T1000 (cell line): ENCODE measurements around the gene ZNF12.
"Not testable (repeated sequence)": the region's sequence is repeated elsewhere in the genome, so short reads cannot be mapped to it uniquely, and the experiment has no call there.

Experiments used
- DNase-seq: peaks from one replicate; lab custom pipeline; 2025; ENCODE audit warnings: mixed read lengths; lab: John Stamatoyannopoulos, UW

Gene ZNF12

DNA sequence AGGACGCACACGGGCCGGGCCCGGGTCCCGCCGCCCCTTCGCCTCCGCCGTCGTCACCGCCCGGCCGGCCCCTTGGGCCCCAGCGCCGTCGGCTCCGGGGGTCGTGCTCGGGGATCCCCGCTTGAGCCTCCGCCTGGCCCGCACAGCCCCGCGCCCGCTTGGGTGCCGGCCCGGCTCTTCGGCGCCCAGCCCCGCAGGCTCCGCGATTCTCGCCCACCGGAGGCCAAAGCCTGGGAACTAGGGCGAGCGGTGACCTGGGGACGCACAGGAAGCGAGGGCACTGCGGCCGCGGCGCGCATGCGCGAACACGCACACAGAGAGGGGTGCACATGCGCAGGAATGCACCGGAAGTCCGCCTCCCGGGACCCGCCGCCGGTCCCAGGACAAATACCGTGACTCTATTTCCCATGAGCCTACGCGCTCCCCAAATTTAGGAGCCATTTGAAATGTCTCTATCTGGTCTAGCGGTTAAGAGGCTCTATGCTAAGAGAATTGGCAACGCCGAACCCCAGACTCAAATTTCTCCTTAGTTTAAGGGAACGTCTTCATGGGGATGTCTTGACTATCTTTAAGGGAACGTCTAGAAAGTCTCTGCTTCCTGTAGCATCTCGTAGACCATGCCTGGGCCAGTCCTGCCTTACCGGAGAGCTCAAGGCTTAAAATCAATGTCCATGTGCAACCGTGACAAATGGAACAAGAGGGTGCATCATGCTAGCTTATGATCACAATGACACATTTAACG, at the start of gene ZNF12:
Gene ZNF12 (minus strand): TSS at position 282 of the 742 bp plus-strand sequence. CDS start 1,774 bp downstream, outside the sequence.
- peak; percentile 88 for DNase-seq

DNA sequence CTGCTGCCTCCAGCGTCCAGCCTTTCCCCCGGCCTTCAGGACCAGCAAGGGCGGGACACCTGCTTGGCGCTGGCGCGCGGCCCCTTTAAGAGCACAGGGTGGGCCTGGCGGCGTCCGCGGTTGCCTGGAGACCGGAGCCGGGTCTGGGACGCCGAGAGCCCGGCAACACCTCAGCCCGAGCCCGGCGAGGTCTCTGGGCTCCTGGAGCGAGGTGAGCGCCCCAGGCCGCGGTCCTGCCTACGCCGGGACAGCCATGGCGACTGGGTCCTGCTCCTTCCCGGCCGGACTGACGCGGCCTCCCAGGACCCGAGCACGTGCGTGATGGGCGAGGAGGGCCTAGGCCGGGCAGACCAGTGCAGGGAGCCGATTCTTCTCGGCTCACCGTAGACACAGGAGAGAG, 47.2 kb upstream of the ZNF12 start, which contains the start of gene RSPH10B2:
Gene RSPH10B2 (plus strand): TSS at position 140 of the 400 bp plus-strand sequence. CDS start 3,575 bp downstream, outside the sequence.
- not testable (repeated sequence) for DNase-seq

DNA sequence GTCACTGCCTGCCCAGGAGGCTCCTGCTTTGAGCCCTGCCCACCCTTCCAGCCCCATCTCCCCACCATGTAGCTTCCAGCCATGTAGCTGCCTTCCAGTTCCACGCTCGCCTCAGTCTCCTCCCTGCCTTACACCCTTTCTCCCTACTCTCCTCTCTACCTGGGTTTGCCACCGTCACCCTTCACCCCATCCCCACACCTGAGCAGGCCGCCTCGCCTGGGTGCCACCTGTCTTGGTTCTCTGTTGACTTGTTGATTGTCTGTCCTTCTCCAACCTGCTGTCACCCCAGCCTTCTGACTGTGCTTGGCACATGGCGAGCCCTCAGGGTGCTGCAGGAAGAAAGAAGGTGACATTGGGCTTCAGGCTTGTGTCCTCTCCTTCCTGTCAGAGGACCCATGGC, 43.4 kb upstream of the ZNF12 start:
- DNase-seq: not testable (repeated sequence)

DNA sequence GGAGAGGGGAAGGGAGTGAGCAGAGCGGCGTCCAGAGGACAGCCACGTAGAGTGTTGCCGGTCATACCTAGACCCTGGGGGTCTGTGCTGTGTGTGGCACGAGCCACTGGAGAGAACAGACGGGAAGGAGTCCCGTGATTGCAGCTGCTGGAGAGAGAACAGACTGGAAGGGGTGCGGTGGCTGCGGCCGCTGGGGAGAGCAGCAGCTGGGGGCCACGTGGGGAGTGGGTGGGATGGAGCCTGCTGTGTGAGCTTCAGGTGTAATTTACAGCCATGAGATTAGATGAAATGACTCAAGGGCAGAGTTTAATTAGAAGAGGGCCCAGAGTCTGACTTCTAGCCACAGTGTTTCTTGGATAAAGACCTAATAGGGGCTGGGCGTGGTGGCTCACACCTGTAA, 42.6 kb upstream of the ZNF12 start:
- DNase-seq: not testable (repeated sequence)

DNA sequence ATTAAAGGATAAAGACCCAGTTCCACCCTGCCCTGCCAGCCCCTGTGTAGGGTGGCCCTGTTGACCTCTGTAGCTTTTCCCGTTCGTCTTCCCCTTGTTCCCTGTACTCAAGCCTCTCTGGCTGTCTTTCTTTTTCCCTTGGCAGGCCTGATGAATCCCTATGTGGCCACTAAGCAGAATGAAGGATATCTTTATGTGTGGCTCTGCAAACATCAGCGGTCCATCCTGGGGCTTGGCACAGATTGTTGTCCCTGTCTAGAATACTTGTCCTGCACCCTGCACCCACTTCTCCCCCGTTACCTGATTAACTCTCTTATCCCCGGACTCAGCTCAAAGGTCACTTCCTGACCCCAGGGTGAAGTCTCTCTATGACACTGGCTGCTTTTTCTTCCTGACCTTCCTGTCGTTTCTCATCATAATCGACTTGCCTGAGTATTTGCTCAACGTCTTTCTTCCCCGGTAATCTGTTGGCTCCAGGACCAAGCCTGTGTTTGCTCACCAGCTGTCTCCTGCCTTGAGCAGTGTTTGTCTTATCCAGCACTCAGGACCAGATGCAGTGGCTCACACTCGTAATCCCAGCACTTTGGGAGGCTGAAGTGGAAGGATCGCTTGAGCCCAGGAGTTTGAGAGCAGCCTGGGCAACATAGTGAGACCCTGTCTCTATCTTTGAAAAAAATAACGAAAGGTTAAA, 37.8 kb upstream of the ZNF12 start:
- not testable (repeated sequence) for DNase-seq

DNA sequence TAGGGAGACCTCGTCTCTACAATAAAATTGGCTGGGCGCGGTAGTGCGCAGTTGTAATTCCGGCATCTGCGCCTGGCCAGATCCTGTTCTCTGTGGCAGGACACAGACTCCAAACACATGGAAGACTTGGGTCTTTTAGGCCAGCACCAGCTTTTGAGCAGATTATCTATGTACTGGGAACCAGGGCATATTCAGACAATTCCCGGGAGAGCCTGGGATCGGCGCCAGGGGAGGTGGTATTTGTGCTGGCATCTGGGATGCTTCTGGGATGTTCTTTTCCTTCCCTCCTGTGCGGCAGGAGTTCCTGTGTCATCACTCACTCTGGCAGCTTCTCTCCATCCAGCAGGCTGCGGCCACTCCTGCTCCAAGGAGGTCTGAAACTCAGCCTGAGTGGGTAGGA, 31.7 kb upstream of the ZNF12 start:
- DNase-seq: not testable (repeated sequence)

DNA sequence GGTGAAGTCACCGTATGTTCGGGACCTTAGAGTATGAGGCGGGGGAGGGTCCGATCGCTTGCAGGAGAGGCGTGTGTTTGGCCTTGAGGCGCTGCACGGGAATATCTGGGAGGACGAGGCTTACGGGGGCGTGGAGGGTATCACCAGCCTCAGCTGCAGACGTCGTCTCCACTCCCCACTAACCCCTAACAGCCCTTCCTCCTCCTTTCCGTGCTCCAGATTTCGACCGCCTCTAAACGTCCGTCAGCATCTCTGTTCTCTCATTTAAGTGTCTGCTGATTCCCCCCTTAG, 23.5 kb upstream of the ZNF12 start:
- no peak for DNase-seq

DNA sequence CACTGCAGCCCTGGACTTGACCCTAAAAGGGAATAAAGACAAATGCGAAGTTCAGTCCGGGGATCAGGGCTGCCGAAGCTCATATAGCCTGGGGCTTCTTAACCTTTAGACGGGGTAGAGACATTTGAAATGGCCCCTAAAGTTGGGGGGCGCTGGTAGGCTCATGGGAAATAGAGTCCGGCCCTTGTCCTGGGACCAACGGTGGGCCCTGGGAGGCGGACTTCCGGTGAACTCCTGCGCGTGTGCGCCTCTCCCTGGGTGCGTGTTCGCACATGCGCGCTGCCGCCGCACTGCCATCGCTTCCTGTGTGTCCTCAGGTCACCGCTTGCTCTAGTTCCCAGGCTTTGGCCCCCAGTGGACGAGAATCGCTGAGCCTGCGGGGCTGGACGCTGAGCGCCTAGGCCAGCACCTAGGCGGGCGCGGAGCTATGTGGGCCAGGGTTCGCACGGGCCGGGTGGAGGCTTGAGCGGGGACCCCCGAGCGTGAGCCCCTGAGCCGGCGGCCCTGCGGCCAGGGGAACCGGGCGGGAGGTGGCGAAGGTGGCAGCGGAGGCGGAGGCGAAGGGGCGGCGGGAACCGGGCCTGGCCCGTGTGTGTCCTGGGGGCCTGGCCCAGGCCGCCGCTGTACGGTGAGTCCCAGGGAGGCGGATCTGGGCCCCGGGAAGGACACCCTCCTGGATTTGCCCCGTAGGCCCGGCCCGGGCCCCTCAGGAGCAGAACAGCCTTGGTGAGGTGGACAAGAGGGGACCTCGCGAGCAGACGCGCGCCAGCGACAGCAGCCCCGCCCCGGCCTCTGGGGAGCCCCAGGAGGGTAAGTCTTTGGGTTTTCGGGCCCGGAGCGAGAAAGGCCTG, 23.0 kb upstream of the ZNF12 start:
- DNase-seq: peak; percentile 83

DNA sequence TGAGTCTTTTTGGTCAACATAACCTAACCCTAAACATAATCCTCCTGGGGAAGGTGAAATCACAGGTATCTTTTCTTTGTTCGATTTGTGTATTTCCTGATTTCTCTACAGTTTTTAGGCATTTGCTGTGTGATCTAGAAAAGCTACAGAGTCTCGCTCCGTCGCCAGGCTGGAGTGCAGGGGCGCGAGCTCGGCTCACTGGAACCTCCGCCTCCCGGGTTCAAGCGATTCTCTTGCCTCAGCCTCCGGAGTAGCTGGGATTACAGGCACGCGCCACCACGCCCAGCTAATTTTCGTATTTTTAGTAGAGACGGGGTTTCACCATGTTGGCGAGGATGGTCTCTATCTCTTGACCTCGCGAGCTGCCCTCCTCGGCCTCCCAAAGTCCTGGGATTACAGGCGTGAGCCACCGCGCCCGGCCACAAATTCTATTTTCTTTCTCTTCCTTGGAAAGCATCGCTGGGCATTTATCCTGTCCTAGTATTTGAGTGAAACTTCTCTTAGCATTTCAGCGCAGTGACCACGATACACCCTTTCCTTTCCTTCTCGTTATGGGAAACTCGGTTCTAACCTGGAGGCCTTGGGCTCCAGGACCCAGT, 22.2 kb upstream of the ZNF12 start:
- DNase-seq: not testable (repeated sequence)

DNA sequence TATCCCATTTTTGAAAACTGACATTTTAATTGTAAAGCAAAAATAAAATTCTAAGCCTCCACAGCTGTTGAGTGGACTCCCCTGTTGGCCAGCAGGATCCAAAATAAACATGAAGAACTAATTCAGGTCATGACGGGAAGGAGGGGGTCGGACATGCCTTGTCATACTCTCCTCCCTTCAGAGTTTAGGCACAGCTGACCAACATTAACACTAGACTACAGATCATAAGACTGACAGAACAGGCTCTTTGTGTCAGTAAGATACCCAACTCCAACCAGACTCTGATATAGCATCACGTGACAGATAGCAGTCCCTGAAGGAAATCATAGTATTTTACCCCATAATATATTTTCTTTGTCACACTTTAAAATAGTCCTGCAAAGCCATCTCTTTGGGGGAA, 20.9 kb upstream of the ZNF12 start:
- no peak for DNase-seq

DNA sequence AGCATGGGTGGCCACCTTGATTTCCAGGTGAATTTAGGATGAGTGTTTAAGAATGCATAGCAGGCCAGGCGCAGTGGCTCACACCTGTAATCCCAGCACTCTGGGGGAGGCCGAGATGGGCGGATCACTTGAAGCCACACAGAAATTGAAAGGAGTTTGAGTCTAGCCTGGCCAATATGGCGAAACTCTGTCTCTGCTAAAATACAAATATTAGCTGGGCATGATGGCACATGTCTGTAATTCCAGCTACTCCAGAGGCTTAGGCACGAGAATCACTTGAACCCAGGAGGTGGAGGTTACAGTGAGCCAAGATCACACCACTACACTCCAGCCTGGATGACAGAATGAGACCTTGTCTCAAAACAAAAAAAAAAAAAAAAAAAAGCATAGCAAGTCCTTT, 19.6 kb upstream of the ZNF12 start:
- not testable (repeated sequence) for DNase-seq

DNA sequence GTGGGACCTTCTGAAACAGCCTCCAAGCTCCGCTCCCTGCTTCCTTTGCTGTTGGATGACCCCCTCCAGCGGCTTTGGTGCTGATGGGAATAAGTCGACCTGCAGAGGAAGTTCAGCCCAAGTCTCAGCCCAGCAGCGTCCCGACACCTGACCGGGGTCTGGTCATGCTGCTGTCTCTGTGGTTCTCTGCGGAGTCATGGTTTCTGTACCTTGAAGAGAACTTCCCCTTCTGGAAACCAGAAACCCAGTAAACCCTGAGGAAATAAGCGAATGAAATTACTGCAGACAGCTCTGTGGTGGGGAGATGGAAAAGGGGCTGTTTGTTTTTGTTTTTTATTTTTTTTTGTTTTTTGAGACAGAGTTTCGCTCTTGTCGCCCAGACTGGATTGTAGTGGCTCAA, 18.3 kb upstream of the ZNF12 start:
- no peak for DNase-seq

DNA sequence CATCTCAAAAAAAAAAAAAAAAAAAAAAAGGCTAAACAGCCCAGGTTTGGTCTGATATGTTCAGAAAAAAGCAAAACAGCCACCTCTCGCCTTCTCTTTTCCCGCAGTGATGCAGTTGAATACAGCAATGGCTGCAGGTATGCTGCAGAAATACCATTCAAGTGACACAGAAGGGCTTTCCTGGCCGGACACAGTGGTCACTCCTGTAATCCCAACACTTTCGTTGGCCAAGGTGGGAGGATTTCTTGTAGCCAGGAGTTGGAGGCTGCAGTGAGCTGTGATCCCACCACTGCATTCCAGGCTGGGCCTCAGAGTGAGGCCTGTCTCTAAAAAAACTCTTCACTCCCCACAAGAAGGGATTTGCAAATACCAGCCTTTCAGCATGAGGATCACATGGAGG, 17.6 kb upstream of the ZNF12 start:
- DNase-seq: not testable (repeated sequence)

DNA sequence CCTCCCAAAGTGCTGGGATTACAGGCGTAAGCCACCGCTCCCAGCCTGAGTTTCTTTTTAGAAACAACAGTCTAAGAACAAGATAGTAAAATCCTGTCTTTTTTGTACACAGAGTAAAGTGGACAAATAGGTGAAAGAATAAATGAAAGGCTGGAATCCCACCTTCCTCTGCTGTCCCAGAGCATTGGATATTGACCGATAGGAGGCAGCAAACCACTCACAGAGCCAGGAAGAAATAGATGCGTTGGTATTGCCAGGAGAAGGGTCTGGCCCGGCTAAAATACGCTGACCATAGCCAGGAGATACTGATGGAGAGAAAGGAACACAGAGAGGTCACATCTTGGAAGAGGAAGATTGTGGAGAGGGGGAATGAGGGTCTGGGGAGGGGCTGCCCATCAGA, 11.4 kb upstream of the ZNF12 start:
- no peak for DNase-seq

DNA sequence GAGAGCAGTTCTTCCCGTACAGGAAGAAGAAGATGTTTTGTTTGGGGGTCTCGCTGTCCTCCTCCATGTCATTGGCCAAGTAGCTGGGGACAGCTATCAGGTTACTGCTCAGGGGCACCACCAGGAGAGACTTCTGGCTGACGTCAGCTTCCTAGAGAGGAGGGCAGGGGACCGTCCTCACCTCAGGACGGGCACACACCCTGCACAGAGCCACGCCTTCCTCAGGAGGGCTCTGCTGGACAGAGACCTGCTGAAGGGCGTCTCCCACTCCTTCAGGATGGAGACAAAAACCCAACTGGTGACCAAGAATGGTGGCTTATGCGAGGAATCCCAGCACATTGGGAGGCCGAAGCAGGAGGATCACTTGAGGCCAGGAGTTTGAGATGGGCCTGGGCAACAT, 9.2 kb upstream of the ZNF12 start:
- DNase-seq: not testable (repeated sequence)

DNA sequence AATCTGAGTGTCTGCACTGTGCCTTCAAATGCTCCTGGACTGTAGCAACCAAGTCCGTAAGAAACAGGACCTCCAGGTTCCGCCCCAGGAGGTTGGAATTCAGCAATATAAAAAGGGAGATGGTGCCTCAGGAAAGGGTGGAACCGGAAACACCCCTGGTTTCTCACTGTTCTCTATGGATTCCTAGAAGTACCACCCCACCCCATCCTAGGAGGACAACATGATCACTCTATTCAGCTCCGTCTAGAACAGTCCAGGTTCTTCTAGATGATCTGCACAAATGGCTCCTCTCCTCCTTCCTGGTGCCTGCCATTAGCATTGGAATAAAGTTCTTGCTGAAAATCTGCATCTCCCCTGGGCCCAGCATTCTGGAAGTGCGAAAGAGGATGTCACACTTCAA, 7.6 kb upstream of the ZNF12 start:
- DNase-seq: no peak

DNA sequence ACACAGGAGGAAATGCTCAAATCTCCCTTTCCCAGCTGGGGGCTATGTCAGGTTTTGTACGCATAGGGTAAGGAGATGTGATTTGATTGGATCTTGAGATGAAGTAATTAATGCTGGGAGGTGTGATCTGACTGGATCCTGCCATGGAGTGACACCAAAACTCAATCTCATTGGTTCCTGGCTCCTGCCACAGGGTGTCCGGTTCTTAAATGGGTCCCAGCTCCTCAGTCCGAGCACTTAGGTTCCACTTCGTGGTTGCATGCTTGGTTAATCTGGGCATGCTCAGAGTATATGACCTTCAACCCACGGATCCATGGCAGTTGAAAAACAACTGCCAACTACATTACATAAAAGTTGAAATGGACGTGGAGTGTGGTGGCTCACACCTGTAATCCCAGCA, 3.1 kb upstream of the ZNF12 start:
- no peak for DNase-seq

DNA sequence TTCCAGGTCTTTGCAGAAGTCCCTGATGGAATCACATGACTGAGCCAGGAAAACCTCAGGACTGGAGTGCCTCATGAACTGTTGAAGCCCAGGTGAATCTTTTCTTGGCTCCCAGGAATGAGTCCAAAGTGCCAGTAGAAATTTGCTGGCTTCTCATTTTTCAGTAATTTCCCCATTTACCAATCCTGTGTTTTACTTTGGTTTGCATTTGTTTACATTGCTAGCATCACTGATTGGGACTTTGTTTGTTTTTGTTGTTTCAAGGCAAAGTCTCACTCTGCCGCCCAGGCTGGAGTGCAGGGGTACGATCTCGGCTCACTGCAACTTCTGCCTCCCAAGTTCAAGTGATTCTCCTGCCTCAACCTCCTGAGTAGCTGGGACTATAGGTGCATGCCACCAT, 1.6 kb upstream of the ZNF12 start:
- no peak for DNase-seq

DNA sequence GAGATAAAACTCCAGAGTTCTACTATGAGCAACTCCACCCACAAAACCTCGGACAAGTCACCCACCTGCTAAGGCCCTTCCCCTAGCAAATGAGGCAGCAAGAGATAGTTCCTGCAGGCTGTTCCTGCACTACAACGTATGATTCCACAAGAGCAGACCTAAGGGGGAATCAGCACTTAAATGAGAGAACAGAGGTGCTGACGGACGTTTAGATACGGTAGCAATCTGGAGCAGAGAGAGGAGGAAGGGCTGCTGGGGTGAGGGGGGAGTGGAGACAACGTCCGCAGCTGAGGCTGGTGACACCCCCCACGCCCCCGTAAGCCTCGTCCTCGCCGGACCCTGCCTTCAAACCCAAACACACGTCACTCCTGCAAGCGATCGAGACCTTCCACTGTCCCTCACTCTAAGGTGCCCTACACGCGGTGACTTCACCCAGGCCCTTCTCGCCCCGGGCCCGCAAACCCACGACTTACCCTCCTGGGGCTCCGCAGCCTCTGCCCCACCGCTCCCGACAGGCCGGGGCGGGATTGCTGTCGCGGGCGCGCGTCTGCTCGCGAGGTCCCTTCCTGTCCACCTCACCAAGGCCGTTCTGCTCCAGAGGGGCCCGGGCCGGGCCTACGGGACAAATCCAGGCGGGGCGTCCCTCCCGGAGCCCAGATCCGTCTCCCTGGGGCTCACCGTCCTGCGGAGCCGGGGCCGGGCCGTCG, 635 bp downstream of the ZNF12 start:
- DNase-seq: no peak

DNA sequence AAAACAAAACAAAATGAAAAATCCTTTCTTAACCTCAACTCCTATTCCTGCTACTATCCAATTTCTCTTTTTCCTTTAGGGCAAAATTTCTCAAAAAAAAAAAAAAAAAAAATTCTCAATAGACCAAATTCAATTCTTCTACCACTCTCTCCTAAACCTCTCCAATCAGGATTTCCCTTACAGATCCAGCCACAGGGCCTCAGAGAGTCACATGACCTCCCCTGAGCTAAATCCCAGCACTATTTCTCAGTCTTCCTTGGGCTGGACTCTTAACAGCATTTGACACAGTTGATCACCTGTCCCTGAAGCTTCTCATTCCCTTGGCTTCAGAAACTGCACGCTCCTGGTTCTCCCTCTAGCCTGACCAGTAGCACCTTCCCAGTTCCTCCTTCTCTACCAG, 4.9 kb downstream of the ZNF12 start:
- no peak for DNase-seq

DNA sequence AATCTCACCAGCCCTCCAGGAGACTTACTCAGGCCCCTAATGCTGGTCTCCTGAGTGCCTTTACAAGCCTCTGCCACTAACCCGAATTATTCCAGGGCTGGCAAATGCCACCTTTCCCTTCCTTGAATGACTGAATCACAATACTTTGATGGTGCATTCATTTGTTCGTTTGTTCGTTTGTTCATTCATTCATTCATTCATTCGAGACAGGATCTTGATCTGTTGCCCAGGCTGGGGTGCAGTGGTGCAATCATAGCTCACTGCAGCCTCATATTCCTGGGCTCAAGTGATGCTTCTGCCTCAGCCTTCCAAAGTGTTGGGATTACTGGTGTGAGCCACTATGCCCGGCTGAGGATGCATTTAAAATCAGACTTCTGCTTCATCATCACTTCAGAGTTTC, 6.0 kb downstream of the ZNF12 start:
- DNase-seq: no peak
